Right hindlimb (tissue), 1 donor: Measurements from ENCODE around the gene ARG2.
A peak's percentile ranks its signal among the peaks of the same experiment; 100 is the strongest.

Experiments
- DNase-seq: peaks from one replicate; pipeline ENCODE4 v3.0.0-alpha.2; 2018

ARG2 gene

DNA sequence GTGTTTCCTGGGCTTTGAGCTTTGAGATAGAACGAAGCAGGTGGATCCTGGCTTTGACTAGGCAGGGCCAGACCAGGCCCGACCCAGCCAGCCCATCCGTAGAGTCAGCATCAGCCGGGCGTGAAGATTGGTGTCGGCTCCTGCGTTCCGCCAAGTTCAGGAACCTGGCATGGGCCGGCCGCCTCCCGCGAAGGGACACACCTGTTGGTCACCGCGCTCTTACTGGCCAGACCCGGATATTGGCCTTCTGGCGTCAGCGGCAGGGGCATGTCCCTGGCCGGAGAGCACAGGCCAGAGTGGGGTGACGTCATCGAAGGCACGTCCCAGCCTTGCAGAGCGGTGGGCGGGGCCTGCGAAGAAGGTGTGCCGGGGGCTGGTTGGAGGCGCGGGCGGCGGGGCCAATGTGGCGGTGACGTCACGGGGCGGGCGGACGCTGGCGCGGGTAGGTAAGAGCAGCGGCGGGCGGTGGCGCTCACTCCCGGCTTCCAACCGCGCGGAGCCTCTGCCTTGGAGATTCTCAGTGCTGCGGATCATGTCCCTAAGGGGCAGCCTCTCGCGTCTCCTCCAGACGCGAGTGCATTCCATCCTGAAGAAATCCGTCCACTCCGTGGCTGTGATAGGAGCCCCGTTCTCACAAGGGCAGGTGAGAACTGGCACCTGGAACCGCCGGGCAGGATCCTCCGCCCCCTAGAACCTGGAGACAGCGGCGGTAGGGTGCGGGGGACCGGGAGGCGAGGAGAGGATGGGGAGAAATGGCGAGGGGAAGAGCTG lies at the start of gene ARG2:
Gene ARG2, plus strand, starts transcription at position 475 of the 771 bp plus-strand sequence. Its CDS starts 58 bp downstream, at position 533.
- peak; percentile 90 for DNase-seq

DNA sequence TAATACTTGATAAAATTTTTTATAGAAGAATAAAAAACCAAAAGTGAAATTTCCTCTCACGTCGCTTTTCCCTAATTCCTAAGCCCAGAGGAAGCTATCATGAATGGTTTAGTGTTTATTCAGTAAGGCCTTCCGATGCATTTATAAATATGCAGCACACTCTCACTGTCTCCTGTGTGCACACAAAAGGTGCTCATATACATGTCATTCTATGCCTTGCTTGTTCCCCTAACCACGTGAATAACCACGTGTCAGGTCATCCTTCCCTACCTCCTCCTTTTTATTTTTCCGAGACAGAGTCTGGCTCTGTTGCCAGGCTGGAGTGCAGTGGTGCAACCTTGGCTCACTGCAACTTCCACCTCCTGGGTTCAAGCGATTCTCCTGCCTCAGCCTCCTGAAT lies 49.3 kb upstream of the ARG2 start:
- DNase-seq: no peak

DNA sequence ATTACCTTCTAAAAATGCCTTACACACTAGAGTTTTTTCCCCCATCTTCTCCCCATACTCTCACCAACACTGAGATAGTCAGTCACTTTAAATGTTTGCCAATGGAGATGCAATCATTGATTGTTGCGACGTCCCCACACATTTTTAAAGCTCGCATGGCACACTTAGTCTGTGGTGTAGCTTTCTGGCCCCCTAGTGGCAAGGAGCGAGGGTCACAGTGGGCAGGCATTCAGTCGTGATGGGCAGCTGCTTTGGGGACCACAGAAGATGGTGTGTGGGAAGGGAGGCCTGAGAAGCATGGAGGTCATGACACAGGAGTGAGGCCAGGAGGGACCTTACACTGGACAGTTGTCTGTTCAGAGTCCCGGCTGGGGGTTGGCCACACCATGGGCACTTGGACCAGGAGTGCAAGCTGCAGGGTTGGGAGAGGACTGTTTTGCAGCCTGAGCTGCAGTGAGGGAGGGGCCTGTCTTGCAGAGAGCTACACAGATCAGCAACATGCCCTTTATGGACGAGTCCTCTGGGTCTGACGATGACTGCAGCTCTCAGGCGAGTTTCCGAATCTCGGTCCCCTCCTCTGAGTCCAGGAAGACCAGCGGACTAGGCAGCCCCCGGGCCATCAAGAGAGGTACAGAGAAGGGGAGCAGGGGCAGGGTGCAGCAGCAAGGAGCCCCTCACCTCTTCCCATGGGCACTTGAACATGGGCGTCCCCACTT lies 48.3 kb upstream of the ARG2 start:
- peak; percentile 60 for DNase-seq

DNA sequence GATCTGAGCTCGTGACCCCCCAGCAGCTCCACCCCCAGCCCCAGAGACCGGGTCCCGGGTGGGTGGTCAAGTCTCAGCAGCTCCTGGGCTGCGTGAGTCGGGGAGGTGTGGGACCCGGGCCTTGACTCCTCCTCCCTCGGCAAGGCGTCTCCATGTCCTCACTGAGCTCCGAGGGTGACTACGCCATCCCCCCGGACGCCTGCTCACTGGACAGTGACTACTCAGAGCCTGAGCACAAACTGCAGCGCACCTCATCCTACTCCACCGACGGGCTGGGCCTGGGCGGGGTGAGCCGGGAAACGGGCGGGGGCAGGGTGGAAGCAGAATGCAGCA lies 47.8 kb upstream of the ARG2 start:
- DNase-seq: no peak

DNA sequence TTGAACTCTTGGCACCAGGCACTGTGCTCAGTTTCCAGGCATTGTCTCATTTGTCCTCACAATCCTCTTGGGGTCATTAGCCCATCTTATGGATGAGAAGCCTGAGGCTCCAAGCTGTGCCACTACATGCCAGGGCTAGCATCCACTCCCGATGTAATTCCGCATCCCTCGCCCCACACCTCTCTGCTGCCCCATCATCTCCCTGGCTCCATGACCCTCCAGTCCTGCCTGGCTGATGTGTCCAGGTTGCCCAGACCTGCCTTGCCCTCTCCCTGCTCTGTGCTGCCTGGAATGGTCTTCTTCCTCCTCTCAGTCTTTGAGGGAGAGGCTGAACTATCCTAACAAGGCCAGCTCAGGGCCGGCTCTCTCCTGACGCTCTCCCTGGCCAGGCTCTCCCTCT lies 47.1 kb upstream of the ARG2 start:
- DNase-seq: no peak

DNA sequence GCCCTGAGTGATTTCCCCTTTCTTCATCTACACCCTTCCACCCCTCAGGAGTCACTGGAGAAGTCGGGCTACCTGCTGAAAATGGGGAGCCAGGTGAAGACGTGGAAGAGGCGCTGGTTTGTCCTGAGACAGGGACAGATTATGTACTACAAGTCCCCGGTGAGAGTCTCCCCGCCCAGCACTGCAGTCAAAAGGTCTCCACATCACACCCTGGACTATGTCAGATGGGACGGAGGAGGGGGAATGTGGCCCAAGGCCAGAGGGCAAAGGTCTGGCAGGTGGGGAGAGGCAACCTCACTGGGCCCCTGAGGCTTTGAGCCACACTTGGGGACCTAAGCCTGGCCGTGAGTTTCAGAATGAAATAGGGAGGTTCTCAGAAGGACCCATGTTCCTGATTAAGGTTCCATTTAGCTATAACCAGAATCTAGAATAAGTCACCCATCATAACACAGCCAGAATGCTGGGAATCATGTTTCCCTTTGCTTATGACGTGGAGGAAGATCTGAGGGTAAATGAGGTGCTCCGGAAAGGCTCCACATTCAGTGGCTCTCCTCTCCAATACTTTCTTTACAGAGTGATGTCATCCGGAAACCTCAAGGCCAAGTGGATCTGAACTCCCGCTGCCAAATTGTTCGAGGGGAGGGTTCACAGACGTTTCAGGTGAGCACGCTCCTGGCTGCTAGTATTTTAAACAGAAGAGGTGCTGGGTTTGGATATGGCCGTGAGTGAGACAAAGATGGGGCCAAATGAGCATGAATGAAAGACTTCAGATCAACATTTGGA lies 46.3 kb upstream of the ARG2 start:
- DNase-seq: no peak

DNA sequence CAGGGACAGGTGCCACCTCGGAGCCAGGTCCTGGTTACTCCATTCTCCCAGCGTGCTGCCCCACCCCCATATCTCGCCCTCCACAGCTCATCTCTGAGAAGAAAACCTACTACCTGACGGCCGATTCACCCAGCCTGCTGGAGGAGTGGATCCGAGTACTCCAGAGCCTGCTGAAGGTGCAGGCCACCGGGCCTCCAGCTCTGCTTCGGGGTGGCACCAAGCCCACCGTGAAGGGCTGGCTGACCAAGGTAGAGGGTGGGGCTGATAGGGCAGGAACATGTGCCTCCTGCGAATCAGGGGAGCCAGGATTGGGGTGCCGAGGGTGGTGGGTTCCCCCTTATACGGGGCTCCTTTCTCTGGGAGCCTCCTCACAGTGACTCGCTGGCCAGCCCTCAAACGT lies 45.6 kb upstream of the ARG2 start:
- DNase-seq: no peak

DNA sequence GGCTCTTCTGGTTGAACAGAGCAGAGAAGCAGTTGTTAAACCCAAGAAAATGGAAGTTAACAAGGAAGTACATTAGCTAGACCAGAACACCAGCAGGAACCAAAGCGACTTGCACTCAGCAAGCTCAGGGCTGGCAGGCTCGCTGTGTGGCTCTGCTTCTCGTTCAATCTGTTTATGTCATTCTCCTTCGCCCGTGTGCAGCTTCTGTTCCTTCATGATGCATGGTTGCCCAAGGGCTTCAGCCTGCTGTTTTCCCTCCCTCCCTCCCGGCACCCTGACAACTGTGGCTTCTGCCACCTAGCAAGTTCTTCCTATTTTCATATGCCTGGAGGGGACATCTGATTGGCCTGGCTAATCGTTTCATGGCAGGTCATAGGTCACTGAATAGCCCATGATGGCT lies 44.9 kb upstream of the ARG2 start:
- no peak for DNase-seq

DNA sequence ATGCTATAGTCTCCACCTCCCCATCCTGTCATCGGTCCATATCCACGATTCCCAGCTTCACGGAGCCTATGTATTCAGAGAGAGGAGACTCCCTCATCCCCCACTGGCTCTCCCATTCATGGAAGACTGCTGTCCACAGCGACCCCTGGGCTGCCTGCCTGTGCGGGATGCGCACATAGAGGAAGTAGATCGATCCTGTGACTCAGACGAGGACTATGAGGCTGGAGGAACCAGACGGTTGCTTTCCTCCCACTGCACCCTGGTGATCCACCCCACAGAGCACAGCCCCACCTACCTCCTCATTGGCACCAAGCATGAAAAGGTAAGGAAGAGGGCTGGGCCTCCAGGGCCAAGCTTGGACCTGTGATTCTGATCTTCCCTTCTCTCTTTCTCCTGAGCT lies 44.0 kb upstream of the ARG2 start:
- DNase-seq: no peak

DNA sequence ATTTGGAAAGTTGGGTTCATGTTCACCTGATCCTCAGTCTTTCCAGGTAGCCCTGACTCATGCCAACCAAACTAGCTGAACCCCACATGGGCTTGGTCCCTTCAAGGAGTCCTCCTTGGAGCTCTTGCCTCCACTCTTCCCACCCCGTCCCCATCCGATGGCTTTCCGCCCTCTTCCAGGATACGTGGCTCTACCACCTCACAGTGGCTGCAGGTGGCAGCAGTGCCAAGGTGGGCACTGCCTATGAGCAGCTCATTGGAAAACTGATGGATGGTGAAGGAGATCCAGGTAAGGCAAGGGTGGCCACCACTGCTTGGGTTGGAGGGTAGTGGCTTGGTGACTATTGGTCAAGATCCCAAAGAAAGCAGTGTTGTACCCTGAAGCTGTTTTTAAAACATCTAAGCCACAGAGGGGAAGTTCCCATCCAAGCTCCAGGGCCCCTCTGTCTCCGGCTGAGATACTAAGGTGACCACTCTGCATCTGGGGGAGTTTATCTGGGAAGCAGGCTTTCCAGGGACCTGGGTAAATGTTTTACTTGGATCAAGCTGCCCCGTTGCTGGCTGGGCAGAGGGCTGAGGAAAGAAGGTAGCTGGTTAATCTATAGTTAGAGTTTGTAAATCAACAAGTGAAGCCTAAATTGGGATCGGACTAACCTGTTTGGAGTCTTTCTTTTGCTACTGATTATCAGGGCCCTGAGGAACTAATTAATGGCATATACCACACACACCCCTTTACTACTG lies 43.3 kb upstream of the ARG2 start:
- DNase-seq: no peak

DNA sequence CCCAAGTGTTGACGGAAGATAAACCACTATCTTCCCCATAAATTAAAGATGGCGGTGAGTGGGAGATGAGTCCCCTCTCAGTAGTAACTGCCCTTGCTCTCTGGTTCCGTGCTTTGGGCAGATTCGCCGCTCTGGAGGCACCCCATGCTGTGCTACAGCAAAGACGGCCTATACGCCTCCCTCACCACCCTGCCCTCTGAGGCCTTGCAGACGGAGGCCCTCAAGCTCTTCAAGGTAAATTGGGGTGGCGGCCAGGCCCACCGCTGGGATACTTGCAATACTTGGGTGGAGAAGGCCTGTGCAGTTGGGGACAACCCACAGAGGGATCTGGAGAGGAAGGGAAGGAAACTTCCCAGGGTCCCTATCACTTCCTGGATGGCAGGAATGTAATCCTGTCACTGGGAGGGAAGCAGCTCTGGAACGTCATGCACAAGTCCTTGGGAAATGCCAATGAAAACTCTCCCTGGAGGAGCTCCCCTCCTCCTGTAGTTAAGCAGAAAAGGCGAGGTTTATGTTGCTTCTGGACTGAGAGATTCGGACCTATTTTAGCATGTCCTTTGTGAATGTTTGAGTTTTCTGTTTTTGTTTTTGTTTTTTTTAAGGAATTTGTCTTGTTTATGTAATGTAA lies 42.4 kb upstream of the ARG2 start:
- DNase-seq: no peak

DNA sequence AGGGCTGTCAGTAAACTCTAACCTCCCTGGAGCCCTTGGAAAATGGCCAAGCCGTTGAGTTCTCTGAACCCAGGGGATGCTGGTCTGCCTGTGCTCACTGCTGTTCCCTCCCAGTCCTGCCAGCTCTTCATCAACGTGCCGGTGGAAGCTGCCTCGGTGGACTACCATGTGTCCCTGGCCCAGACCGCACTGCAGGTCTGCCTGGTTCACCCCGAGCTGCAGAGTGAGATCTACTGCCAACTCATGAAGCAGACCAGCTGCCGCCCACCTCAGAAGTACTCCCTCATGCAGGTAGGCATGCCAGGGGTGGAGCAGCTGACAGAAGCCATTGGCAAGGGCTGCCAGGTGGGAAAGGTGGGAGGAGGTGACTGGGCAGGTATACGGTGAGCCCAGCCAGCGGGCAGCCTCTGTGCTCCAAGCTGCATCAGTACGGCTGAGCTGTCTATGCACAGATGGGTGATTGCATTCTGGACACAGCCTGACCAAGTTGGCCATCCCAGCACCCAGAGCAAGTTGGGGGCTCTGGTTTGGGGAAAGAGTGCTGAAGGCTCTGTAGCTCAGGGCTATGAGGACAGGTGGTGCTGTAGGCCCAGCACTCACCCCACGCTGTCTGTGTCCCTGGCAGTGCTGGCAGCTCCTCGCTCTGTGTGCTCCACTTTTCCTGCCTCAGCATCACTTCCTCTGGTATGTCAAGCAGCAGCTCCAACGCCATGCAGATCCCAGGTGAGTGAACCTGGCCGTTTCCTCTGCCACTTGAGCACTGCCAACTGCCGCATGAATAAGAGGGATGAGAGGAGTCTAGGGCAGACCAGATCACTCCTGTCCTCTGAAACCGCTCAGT lies 41.6 kb upstream of the ARG2 start:
- no peak for DNase-seq

DNA sequence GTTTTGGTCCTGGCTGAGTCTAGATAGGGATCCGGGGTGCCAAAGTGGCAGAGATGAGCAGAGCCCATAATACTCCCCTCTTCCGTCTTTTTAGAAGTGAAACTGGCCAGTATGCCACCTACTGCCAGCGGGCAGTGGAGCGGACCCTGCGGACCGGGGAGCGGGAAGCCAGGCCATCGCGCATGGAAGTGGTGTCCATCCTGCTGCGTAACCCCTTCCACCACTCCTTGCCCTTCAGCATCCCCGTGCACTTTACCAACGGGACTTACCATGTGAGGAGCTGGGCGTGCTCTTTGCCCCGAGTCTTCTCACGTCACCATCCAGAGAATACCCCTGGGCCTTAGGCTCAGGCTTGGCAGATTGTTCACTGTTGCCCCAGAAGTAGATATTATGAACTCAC lies 40.7 kb upstream of the ARG2 start:
- no peak for DNase-seq

DNA sequence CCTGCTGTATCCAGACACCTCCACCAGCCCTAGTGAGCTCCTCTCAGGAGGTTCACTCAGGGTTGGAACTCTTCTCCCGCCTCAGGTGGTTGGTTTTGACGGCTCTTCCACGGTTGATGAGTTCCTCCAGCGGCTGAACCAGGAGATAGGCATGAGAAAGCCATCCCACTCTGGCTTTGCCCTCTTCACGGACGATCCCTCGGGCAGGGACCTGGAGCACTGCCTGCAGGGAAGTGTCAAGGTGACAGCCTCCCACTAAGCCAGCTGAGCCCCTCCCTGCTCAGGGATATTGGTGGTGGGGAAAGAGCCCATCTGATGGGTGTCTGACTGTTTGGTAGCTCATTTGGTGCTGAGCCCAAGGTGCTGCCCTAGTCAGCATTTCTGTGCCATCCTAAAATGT lies 40.1 kb upstream of the ARG2 start:
- DNase-seq: no peak

DNA sequence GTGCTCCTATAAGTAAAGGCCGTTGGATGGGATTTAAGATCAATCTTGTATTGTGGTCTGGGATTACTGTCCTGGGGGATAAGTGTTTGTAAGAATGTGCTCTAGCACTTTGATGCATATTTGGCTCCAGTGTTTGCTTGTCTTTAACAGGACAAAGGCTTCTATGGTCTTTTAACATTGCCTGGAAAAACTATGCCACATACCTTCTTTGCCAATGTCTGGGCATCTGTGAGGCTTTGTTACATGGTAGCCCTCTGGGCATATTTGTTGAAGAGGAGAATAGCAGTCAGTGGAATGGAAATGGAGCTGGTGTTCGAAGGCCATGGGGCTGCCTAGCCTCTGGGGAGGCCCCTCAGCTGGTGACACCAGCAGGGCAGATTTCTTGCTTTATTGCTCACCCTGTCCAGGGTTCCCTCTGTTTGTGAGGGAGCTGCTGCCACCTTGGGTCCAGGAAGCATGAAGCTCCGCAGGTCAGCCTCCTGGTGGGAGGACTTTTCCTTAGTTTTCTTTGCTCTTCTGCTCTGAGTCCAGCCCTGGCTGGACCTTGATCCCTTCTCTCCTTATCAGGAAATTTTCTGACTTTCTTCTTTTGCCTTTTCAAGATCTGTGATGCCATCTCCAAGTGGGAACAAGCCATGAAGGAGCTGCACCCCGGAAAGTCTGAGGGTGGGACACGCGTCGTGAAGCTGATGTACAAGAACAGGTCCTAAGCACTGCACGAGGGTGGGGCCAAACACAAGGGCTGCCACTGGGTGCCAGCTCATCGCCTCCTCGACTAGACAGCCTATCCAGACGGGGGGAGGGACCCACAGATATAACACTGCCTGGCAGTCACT lies 39.2 kb upstream of the ARG2 start:
- no peak for DNase-seq

DNA sequence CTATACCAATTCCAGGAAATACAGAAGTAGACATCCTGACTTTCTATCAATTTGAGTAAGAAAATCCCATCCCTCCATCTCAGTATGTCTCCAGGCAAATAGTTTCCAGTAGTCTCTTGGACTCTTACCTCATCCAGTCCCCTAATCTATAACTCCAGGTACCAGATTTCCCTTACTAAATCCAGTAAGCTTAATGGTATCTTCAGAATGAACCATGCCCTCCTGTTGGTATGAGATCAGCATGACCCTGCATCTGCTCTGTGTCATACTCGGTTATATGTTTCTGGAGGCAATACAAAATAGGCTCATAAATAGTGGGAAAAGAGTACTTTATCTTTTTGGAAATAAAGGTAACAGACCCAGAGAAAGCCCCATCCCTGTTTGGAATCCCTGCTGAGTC lies 38.1 kb upstream of the ARG2 start:
- DNase-seq: no peak

DNA sequence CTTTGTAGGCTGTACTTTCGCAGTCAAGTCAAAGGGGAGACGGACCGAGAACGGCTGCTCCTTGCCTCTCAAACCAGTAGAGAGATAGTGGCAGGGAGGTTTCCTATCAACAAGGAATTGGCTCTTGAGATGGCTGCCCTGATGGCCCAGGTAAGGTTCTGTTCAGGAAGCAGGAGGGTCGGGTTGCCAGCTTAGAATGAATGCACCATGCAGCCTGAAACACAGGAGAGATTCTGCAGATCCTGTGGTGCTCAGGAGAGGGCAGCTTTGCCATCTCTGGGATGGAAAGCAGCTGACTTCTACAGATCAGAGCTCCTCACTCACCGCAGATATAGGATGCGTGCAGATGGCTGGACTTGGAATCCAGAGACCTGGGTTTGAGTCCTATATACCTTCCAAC lies 37.7 kb upstream of the ARG2 start:
- DNase-seq: no peak

DNA sequence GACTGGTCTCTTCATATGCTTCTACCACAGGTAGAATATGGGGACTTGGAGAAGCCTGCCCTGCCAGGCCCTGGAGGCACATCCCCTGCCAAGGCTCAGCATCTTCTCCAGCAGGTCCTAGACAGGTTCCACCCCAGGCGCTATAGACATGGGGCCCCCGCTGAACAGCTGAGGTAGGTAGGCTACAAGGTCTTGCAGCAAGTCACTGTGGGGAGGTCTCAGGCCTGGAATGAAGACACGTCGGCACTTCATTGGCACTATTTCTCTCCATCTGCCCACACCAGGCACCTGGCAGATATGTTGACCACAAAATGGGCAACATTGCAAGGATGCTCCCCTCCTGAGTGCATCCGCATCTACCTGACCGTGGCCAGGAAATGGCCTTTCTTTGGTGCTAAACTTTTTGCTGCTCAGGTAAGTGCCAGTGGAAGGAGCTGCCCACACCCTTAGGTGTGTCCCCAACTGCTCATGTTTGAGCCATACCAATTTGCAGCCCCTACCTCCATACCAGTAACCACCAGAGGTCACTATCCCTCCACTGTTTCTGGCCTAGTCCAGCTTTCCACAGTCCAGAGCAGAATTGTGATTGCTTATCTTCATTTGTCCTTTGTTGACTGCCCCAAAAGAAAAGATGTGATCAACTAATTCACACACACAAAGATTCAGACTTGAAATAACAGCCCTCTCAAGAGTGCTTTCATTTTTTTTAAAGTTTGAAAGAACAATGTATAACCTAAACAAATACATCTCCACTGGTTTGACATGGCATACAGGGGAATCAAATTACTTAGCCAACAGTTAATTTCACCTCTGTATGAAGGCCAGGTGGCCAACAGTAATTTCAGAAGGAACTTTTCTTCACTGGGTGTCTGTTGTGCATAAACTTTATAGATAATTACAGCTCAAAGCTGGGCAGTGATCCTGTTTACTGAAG lies 35.7 kb upstream of the ARG2 start:
- no peak for DNase-seq

DNA sequence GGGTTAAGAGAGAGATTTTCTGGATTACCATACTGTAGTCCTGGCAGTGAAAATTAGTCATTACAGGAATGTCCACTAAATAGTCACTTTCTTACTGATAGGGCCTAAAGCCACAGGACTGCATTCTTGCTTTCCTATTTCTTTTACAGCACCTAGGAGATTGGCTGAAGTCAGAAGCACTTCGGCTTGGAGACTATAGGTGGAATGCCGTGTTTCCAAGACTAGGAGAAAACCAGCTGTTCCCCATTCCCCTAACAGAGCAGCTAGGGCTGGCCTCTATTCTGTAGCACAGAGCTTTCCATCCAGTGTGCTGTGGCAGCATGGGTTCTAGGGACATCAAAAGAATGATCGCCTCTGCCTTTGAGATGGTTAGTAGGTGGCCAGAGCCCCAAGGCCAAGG lies 34.7 kb upstream of the ARG2 start:
- DNase-seq: no peak

DNA sequence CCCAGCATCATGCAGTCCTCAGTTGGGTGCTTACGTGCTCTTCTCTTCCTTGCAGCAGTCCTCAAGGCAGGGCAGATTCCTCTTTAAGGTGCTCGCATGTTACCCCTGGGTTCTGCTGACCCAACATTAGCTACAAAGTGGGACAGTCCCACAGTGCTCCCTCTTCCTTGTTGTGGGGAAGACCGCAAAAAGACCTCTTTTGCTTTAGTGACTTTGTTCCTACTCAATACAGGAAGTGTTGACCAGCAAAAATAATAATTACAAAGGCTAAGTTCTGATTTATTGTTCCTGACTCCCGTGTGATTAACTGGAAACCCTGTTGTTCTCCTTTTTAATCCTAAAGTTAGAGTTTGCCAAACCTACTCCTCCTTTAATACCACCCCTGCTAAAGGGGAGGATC lies 33.4 kb upstream of the ARG2 start:
- no peak for DNase-seq
